Sigmoid colon (tissue), 7 donors: Measurements from ENCODE around the gene SHH. TPM values are rescaled to one million over a fixed set of nuclear protein-coding genes. Genes with fewer than 3 reads are reported as not detected.

Experiments
- DNase-seq: peaks from one replicate; pipeline ENCODE4 v3.0.0-alpha.2; 2019
- H3K27ac ChIP-seq, 4 donors: fragments of 200-600 bp; sonication (generic); one replicate each; pipeline ENCODE4 v1.5.1; 2016 to 2019; ENCODE audit warnings: mild to moderate bottlenecking in 1 of 4
- H3K27me3 ChIP-seq, 3 donors: fragments of 200-600 bp; sonication (generic); one replicate each; pipeline ENCODE4 v1.5.1; 2019; ENCODE audit warnings: mild to moderate bottlenecking in 1 of 3
- H3K36me3 ChIP-seq, 4 donors: fragments of 200-600 bp; sonication (generic); one replicate each; pipeline ENCODE4 v1.5.1; 2016 to 2019
- H3K4me1 ChIP-seq, 4 donors: fragments of 200-600 bp; sonication (generic); one replicate each; pipeline ENCODE4 v1.5.1; 2017 to 2019
- H3K4me3 ChIP-seq, 4 donors: fragments of 200-600 bp; sonication (generic); one replicate each; pipeline ENCODE4 v1.5.1; 2017 to 2019; ENCODE audit warnings: mild to moderate bottlenecking in 2 of 4, moderate library complexity in 1 of 4
- H3K9me3 ChIP-seq, 4 donors: fragments of 200-600 bp in 3 of 4; sonication (generic) in 3 of 4; one replicate each; pipeline versions ENCODE4 v1.5.1 to v1.6.1; 2013 to 2019
- CTCF ChIP-seq, 4 experiments: fragments of 450-650 bp in 3 of 4; fragments of 200-600 bp in 1 of 4; IDR thresholded peaks; one replicate each; pipeline ENCODE4 v1.5.1; 2016 to 2019; ENCODE audit warnings: antibody characterized with exemption in 4 of 4, mild to moderate bottlenecking in 3 of 4, moderate library complexity in 2 of 4
- EP300 ChIP-seq, 4 donors: sonication (generic); formaldehyde crosslinking; IDR thresholded peaks; one replicate each; pipeline ENCODE4 v1.6.1; 2017; ENCODE audit warnings: antibody characterized with exemption in 4 of 4
- POLR2A ChIP-seq, 2 donors: fragments of 450-650 bp; IDR thresholded peaks; one replicate each; pipeline ENCODE4 v1.6.1; 2016; ENCODE audit warnings: antibody characterized with exemption in 2 of 2, mild to moderate bottlenecking in 2 of 2, moderate library complexity in 2 of 2
- POLR2AphosphoS5 ChIP-seq, 4 donors: sonication (generic); formaldehyde crosslinking; IDR thresholded peaks; one replicate each; pipeline ENCODE4 v1.6.1; 2017; ENCODE audit warnings: antibody characterized with exemption in 4 of 4
- WGBS, 2 donors: extraction: QIAGEN DNeasy Blood & Tissue Kit; methylation state at CpG; one replicate each; pipeline ENCODE4 v1.1.7; 2013; 5-methylcytosine and 5-hydroxymethylcytosine counted together
- intact Hi-C: fragments of 100-400 bp; cut with DNase I; formaldehyde crosslinking; loops from one replicate; pipeline ENCODE4 v1.15.1; 2023
- polyA plus RNA-seq, 3 donors: library from polyadenylated mRNA; stranded (reverse); fragments of 200-250 nt; gene quantifications; one replicate each; pipeline ENCODE4 v1.2.3, GENCODE V29; 2013
- total RNA-seq, 4 donors: library from RNA; depleted of rRNA; stranded (reverse); fragments of >200 nt; gene quantifications; one replicate each; pipeline ENCODE4 v1.1.0, GENCODE V29; 2016
- donor health status: healthy with polysubstance abuse.
- donor health status: Bipolar disorder and iron deficiency.
- donor health status: healthy.

The SHH gene
- total and polyA plus RNA-seq, 7 donors, result 0.46 to 1.8 (median 0.60) TPM; not detected in 4

DNA sequence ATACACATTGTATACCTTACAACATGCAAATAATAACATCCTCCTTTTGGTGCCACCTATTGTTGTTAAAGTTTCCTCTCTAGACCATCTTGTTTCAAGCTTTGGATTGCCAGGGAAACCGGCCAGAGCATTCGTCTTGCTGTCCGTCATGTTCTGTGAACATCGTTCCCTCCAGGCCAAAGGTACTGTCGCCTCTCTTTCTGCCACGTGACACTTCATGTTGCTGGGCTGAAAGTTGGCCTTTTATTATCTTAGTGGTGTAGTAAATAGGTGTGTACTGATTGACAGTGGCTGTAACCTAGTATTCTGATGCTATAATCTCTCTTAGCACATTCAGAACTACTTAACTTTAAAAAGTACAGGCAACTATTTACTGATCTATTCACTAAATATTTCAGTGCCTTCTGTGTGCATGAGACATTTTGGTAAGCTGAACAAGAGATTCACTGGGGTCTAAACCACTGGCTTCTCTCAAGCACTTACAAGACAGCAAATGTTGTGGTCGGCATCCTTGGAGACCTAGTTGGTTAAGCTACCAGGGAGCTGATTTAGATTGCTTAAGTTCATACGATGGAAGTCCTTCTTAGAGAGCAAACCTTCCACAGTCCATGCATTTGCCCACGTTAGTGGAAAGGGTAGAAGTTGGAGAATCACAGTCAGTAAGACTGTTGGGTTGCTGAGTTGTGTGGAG lies 52.4 kb downstream of the SHH start:
- Histone ChIP-seq H3K27ac (no peak overlapping the region), H3K36me3 (peaks cover 5 to 12% (median 9%) of the 10 kb centered on the region in 4 donors), H3K4me3 (no peak overlapping the region), H3K9me3 (no peaks in the 10 kb centered on the region), H3K4me1 (peaks cover 0 to 39% (median 7%) of the 10 kb centered on the region in 4 donors), H3K27me3 (no peaks in the 10 kb centered on the region)
- WGBS, 2 donors, result 43 to 82% methylated on average over 9 of the region's 9 CpGs
- intact Hi-C loops, result loop anchor here (10.0 kb wide), 2 partner anchors 115 to 835 kb away; partner anchors contain the start of gene RBM33
- DNase-seq, result no peak
- TF ChIP-seq EP300 (IDR thresholded peaks at IDR 0.05) (no peak), POLR2A (IDR thresholded peaks at IDR 0.05) (no peak), CTCF (IDR thresholded peaks at IDR 0.05) (no peak), POLR2AphosphoS5 (IDR thresholded peaks at IDR 0.05) (no peak)

- Histone ChIP-seq H3K36me3 (no peaks in the 10 kb centered on the region), H3K4me1 (peaks cover 0 to 38% (median 19%) of the 10 kb centered on the region in 4 donors), H3K27me3 (no peaks in the 10 kb centered on the region), H3K9me3 (no peaks in the 10 kb centered on the region), H3K27ac (no peak overlapping the region), H3K4me3 (no peak overlapping the region)
- WGBS, 2 donors, result 95 to 96% methylated on average over 10 of the region's 10 CpGs
- no peak for DNase-seq
- TF ChIP-seq POLR2AphosphoS5 (IDR thresholded peaks at IDR 0.05) (no peak), EP300 (IDR thresholded peaks at IDR 0.05) (no peak), POLR2A (IDR thresholded peaks at IDR 0.05) (no peak), CTCF (IDR thresholded peaks at IDR 0.05) (no peak)
- intact Hi-C loops, result no loop called here
Measured at GRCh38 chr7:155758348-155758747, 53.9 kb downstream of the SHH start.

- DNase-seq, result no peak
- no peak for TF ChIP-seq CTCF (IDR thresholded peaks at IDR 0.05)
- TF ChIP-seq POLR2AphosphoS5 (IDR thresholded peaks at IDR 0.05), result no peak
- no peak for TF ChIP-seq POLR2A (IDR thresholded peaks at IDR 0.05)
- TF ChIP-seq EP300 (IDR thresholded peaks at IDR 0.05), result no peak
- H3K27me3 ChIP-seq, result no peaks in the 10 kb centered on the region
- H3K36me3 ChIP-seq, result no peaks in the 10 kb centered on the region
- no peak overlapping the region for H3K27ac ChIP-seq
- 79 to 80% methylated on average over 9 of the region's 9 CpGs for WGBS, 2 donors
- no peak overlapping the region for H3K4me3 ChIP-seq
- H3K4me1 ChIP-seq, result peaks cover 0 to 40% (median 25%) of the 10 kb centered on the region in 4 donors
- no peaks in the 10 kb centered on the region for H3K9me3 ChIP-seq
- intact Hi-C loops, result no loop called here
Measured at GRCh38 chr7:155756322-155756721, 55.9 kb downstream of the SHH start.

DNA sequence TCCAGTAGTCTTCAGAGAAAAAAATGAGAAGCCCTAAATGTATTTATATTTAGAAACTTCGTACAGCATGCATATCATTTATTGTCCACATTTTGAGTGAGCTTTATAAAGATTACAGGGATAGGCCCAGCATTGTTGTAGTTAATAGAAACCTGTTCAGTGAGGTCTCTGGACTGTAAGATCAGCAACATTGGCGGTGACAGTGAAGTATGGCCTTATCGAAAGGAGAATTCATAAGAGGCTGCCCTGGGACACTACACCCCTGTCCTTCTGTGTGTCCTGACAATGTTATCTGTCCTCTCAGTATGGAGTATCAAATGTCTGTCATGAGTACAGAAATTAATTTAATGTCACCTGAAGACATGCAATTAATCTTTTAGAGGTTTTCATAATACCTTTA lies 57.2 kb downstream of the SHH start:
- TF ChIP-seq EP300 (IDR thresholded peaks at IDR 0.05) (no peak), CTCF (IDR thresholded peaks at IDR 0.05) (no peak), POLR2A (IDR thresholded peaks at IDR 0.05) (no peak), POLR2AphosphoS5 (IDR thresholded peaks at IDR 0.05) (no peak)
- intact Hi-C loops, result no loop called here
- Histone ChIP-seq H3K27ac (no peak overlapping the region), H3K4me1 (peaks cover 0 to 52% (median 35%) of the 10 kb centered on the region in 4 donors), H3K27me3 (no peaks in the 10 kb centered on the region), H3K4me3 (no peak overlapping the region), H3K9me3 (no peaks in the 10 kb centered on the region), H3K36me3 (no peaks in the 10 kb centered on the region)
- WGBS, 2 donors, result 46 to 79% methylated on average over 3 of the region's 3 CpGs
- DNase-seq, result no peak

- intact Hi-C loops, result no loop called here
Measured at GRCh38 chr7:155754165-155754564, 58.1 kb downstream of the SHH start.

More at GRCh38 chr7:155754165-155754564, 58.1 kb downstream of the SHH start:
- Histone ChIP-seq H3K36me3 (no peaks in the 10 kb centered on the region), H3K27me3 (no peaks in the 10 kb centered on the region), H3K4me1 (peaks cover 0 to 58% (median 39%) of the 10 kb centered on the region in 4 donors), H3K27ac (no peak overlapping the region), H3K9me3 (no peaks in the 10 kb centered on the region), H3K4me3 (no peak overlapping the region)
- TF ChIP-seq POLR2AphosphoS5 (IDR thresholded peaks at IDR 0.05) (no peak), POLR2A (IDR thresholded peaks at IDR 0.05) (no peak), CTCF (IDR thresholded peaks at IDR 0.05) (no peak), EP300 (IDR thresholded peaks at IDR 0.05) (no peak)
- no peak for DNase-seq
